ENCODE measurements around the gene PTPRN2. TPM values are rescaled to one million over a fixed set of nuclear protein-coding genes. Genes with fewer than 3 reads are reported as not detected.

Gene PTPRN2
- total and polyA plus RNA-seq, 8 donors: 12.2 to 49.2 (median 31.8) TPM

DNA sequence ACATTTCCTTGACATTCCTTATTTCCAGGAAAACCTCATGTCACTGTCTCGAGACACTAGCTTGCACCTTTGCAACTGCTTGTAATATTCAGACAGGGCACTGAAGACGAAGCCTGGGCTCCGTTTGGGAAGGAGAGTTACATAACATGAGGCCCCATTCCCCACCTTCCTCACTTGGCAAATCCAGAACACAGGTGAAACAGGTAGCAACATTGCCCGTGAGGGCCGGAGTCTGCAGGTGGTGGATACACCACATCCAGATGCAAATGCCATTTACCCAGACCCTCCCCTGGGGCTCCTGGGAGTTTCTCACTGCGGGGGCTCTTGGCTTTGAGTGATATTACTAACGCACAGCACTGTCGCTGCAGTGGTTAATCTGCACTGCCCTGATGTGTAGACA is 491.0 kb downstream of the PTPRN2 start:
- Histone ChIP-seq H3K36me3 (no peaks in the 10 kb centered on the region), H3K27me3 (no peaks in the 10 kb centered on the region), H3K4me1 (no peaks in the 10 kb centered on the region), H3K27ac (no peak overlapping the region), H3K4me3 (no peak overlapping the region), H3K9me3 (no peaks in the 10 kb centered on the region)
- WGBS, 2 donors: 80 to 86% methylated on average over 8 of the region's 8 CpGs
- ATAC-seq (no peak), DNase-seq (no peak), FAIRE-seq (no peak)
- TF ChIP-seq, protein P1, sequence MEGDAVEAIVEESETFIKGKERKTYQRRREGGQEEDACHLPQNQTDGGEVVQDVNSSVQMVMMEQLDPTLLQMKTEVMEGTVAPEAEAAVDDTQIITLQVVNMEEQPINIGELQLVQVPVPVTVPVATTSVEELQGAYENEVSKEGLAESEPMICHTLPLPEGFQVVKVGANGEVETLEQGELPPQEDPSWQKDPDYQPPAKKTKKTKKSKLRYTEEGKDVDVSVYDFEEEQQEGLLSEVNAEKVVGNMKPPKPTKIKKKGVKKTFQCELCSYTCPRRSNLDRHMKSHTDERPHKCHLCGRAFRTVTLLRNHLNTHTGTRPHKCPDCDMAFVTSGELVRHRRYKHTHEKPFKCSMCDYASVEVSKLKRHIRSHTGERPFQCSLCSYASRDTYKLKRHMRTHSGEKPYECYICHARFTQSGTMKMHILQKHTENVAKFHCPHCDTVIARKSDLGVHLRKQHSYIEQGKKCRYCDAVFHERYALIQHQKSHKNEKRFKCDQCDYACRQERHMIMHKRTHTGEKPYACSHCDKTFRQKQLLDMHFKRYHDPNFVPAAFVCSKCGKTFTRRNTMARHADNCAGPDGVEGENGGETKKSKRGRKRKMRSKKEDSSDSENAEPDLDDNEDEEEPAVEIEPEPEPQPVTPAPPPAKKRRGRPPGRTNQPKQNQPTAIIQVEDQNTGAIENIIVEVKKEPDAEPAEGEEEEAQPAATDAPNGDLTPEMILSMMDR (IDR thresholded peaks at IDR 0.05): no peak
- intact Hi-C loops (cut with DNase I): no loop called here

DNA sequence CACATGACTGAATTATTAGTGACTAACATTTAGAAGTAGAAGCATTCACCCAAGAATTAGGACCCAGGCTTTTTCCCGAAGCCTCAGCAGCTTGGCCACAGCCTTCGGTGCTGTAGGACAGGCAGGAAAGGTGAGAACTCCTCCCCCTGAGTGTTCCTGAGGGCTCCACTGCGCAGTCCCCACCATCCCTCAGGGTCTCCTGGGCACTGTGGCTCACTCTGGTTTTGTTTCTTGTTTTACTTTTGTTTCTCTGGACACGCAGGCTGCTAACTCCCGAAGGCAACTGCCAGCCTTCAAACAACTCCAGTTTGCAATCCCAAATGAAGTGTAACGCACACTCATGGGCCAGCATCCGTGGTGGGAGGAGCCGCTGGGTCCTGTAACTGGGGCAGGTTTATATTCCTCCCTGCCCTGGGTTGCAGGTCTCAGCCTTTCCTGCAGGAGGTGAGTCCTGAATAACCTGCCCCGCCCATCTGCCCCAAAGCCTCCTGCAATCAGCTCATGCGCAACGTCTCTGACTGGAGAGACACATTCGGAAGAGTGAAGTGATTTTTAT is 492.9 kb downstream of the PTPRN2 start:
- Histone ChIP-seq H3K36me3 (no peaks in the 10 kb centered on the region), H3K4me3 (no peak overlapping the region), H3K27ac (no peak overlapping the region), H3K4me1 (no peaks in the 10 kb centered on the region), H3K9me3 (no peaks in the 10 kb centered on the region), H3K27me3 (no peaks in the 10 kb centered on the region)
- ATAC-seq: no peak
- 80 to 81% methylated on average over 12 of the region's 12 CpGs for WGBS, 2 donors
- TF ChIP-seq, protein P1 (IDR thresholded peaks at IDR 0.05): no peak
- DNase-seq: no peak
- FAIRE-seq: no peak
- intact Hi-C loops (cut with DNase I): no loop called here

DNA sequence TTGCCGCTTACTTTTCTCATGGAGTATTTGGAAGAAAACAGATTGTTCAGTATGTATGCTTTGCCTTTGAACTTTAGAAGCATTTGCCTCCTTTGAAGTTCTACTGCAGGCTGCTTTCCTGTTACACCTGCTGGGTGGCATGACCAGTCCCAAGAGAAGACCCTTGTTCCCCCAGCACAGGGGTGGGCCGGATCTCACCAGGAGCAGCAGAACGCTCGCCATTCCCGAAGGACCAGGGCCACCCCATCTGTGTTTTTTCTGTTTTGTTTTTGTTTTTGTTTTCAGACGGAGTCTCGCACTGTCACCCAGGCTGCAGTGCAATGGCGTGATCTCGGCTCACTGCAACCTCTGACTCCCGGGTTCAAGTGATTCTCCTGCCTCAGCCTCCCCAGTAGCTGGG is 493.6 kb downstream of the PTPRN2 start:
- Histone ChIP-seq H3K27ac (no peak overlapping the region), H3K4me1 (no peaks in the 10 kb centered on the region), H3K27me3 (no peaks in the 10 kb centered on the region), H3K9me3 (no peaks in the 10 kb centered on the region), H3K36me3 (no peaks in the 10 kb centered on the region), H3K4me3 (no peak overlapping the region)
- intact Hi-C loops (cut with DNase I): no loop called here
- 92 to 94% methylated on average over 10 of the region's 10 CpGs for WGBS, 2 donors
- DNase-seq (no peak), FAIRE-seq (no peak), ATAC-seq (no peak)
- TF ChIP-seq, protein P1 (IDR thresholded peaks at IDR 0.05): no peak

DNA sequence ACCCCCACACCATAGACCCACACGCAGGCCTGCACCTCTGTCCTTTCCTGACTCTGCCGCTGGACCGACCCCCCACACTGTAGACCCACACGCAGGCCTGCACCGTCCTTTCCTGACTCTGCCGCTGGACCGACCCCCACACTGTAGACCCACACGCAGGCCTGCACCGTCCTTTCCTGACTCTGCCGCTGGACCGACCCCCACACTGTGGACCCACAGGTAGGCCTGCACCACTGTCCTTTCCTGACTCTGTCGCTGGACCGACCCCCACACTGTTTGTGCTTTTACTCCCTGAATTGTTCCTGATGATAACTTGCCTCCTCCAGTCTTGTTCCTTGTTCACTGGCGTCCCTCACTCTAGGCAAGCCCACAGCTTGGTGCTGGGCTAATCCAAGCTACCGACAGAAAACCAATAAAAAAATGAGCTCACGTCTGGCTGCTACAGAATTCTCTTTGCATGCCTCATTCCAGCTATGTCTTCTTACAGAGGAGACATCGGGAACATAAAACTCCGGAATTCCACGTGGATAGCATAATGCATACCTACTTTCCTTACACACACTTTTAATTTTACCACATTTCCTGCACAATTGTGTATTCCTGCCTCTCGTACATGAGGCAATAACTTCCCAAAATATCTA is 494.3 kb downstream of the PTPRN2 start:
- no peak for DNase-seq
- no peaks in the 10 kb centered on the region for H3K36me3 ChIP-seq
- TF ChIP-seq, protein P1 (IDR thresholded peaks at IDR 0.05): no peak
- intact Hi-C loops (cut with DNase I): no loop called here
- H3K9me3 ChIP-seq: no peaks in the 10 kb centered on the region
- H3K4me3 ChIP-seq: no peak overlapping the region
- 85 to 86% methylated on average over 20 of the region's 20 CpGs for WGBS, 2 donors
- H3K27ac ChIP-seq: no peak overlapping the region
- no peak for ATAC-seq
- FAIRE-seq: no peak
- no peaks in the 10 kb centered on the region for H3K4me1 ChIP-seq
- no peaks in the 10 kb centered on the region for H3K27me3 ChIP-seq

DNA sequence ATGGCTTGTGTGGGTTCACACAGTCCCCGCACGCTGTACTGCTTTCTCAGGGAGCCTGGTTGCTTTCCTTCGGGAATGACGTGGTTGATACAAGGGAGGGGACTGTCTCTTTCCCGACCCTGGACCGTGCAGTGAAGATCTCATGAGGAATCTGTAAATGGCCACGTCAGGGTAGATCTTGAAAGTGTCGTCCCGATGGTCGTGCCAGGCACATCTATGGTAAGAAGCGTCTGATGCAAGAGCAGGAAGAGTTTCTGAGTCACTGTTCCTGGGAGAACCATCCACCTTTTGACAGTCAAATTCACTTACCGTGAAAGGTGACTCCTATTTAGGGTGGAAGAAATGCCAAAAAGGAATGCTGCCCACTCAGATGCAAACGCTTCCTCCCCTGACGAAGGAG is 500.4 kb downstream of the PTPRN2 start:
- no peak for ATAC-seq
- Histone ChIP-seq H3K4me1 (no peaks in the 10 kb centered on the region), H3K27ac (no peak overlapping the region), H3K36me3 (no peaks in the 10 kb centered on the region), H3K4me3 (no peak overlapping the region), H3K9me3 (no peaks in the 10 kb centered on the region), H3K27me3 (no peaks in the 10 kb centered on the region)
- TF ChIP-seq, protein P1 (IDR thresholded peaks at IDR 0.05): no peak
- DNase-seq: no peak
- 80 to 89% methylated on average over 14 of the region's 14 CpGs for WGBS, 2 donors
- FAIRE-seq: no peak
- intact Hi-C loops (cut with DNase I): no loop called here
